GM12865 (cell line): ENCODE data around the gene DHX30.

Experiments
- DNase-seq: peaks from one replicate; pipeline ENCODE4 v3.0.0; 2010; ENCODE audit warnings: low read depth
- H3K4me3 ChIP-seq: 2 replicates; pipeline ENCODE4 v1.5.1; 2011; ENCODE audit warnings: mild to moderate bottlenecking, low read depth, low read length, control low read depth
- CTCF ChIP-seq: IDR thresholded peaks from 2 replicates; pipeline ENCODE4 v1.5.1; 2011; ENCODE audit warnings: low read length, control low read depth, low read depth, inconsistent platforms; ENCODE audit not compliant: insufficient read depth; ENCODE audit errors: missing control alignments

Gene DHX30

GRCh38 chr3:47892286-47893040 is 89.5 kb downstream of the DHX30 start:
- TF ChIP-seq CTCF, result no peak
- H3K4me3 ChIP-seq, result no peak overlapping the region
- no peak for DNase-seq

- H3K4me3 ChIP-seq, result no peak overlapping the region
- TF ChIP-seq CTCF, result no peak
- peak; percentile 9 for DNase-seq
Measured at GRCh38 chr3:47895241-47895640, 92.3 kb downstream of the DHX30 start.

GRCh38 chr3:47896736-47897135 is 93.8 kb downstream of the DHX30 start:
- TF ChIP-seq CTCF, result no peak
- DNase-seq, result no peak
- no peak overlapping the region for H3K4me3 ChIP-seq

GRCh38 chr3:47897954-47898353 is 95.0 kb downstream of the DHX30 start:
- TF ChIP-seq CTCF, result no peak
- DNase-seq, result no peak

GRCh38 chr3:47899495-47900108 is 96.7 kb downstream of the DHX30 start:
- no peak overlapping the region for H3K4me3 ChIP-seq
- TF ChIP-seq CTCF, result no peak
- DNase-seq, result no peak

More at GRCh38 chr3:47897954-47898353, 95.0 kb downstream of the DHX30 start:
- no peak overlapping the region for H3K4me3 ChIP-seq
